Stimulated activated CD8-positive, alpha-beta memory T cell treated with anti-CD3 and anti-CD28 coated beads, Interleukin-4, amount 100 ng/mL, for 1 hour (primary cell): ENCODE results near the gene LARP4B.

Source experiments
- DNase-seq, 2 donors: peaks; one replicate each; pipeline ENCODE4 v3.0.0-alpha.2; 2020; ENCODE audit warnings: low read depth in 2 of 2, low spot score in 1 of 2

Gene LARP4B

GRCh38 chr10:836782-837181, 94.7 kb downstream of the LARP4B start:
- DNase-seq, result no peak

- DNase-seq, result no peak
These were observed 97.0 kb downstream of the LARP4B start for GRCh38 chr10:834493-834892.

GRCh38 chr10:829241-829640, 102.3 kb downstream of the LARP4B start:
- DNase-seq, result no peak

GRCh38 chr10:828191-828590, 103.3 kb downstream of the LARP4B start:
- no peak for DNase-seq

GRCh38 chr10:824946-825345, 106.6 kb downstream of the LARP4B start:
- DNase-seq, result no peak

GRCh38 chr10:824497-824896, 107.0 kb downstream of the LARP4B start:
- DNase-seq, result no peak

- DNase-seq, result no peak
These were observed 108.7 kb downstream of the LARP4B start for GRCh38 chr10:822661-823367.

GRCh38 chr10:822197-822596, 109.3 kb downstream of the LARP4B start:
- DNase-seq, result no peak

GRCh38 chr10:821322-821721, 110.2 kb downstream of the LARP4B start:
- no peak for DNase-seq

- no peak for DNase-seq
These were observed 111.7 kb downstream of the LARP4B start for GRCh38 chr10:819816-820215.

- no peak for DNase-seq
These were observed 112.2 kb downstream of the LARP4B start for GRCh38 chr10:819326-819725.

- DNase-seq, result no peak
These were observed 112.8 kb downstream of the LARP4B start for GRCh38 chr10:818526-819220.

- no peak for DNase-seq
These were observed 113.5 kb downstream of the LARP4B start for GRCh38 chr10:818010-818409.

GRCh38 chr10:817371-817770, 114.1 kb downstream of the LARP4B start:
- DNase-seq, result no peak

GRCh38 chr10:816958-817357, 114.5 kb downstream of the LARP4B start:
- DNase-seq, result no peak

GRCh38 chr10:816091-816477, 115.4 kb downstream of the LARP4B start:
- no peak for DNase-seq

- DNase-seq, result no peak
These were observed 116.0 kb downstream of the LARP4B start for GRCh38 chr10:815338-816090.

GRCh38 chr10:814536-815302, 116.8 kb downstream of the LARP4B start:
- no peak for DNase-seq

- DNase-seq, result no peak
These were observed 118.2 kb downstream of the LARP4B start for GRCh38 chr10:813286-813685.

GRCh38 chr10:812787-813186, 118.7 kb downstream of the LARP4B start:
- no peak for DNase-seq

GRCh38 chr10:811379-812175, 119.9 kb downstream of the LARP4B start:
- DNase-seq, result no peak
